PC-9 (cell line): ENCODE measurements around the gene SIM2. TPM values are rescaled to one million over a fixed set of nuclear protein-coding genes. Genes with fewer than 3 reads are reported as not detected.

ENCODE experiments used
- BruUV-seq: library from RNA; stranded (reverse); fragments of 400-500 nt; replicated peaks from 2 replicates; lab custom pipeline; 2021; lab: Mats Ljungman, UMichigan
- CTCF ChIA-PET: fragments of 300-600 bp; sonication (Branson Sonifier 250); formaldehyde crosslinking; loops from one replicate; lab custom pipeline; 2022; ENCODE audit warnings: antibody characterized with exemption; lab: Charles Lee
- POLR2A ChIA-PET: fragments of 300-600 bp; sonication (Branson Sonifier 250); formaldehyde crosslinking; loops from one replicate; lab custom pipeline; 2022; ENCODE audit warnings: antibody characterized with exemption; ENCODE audit not compliant: unreplicated experiment; lab: Charles Lee
- DNase-seq, 2 experiments: peaks; one replicate each; pipeline versions ENCODE4 v3.0.0 to v3.0.0-alpha.2; 2015 to 2022; ENCODE audit warnings: mixed read lengths in 1 of 2
- H2AFZ ChIP-seq: fragments of 200-600 bp; sonication (generic); 2 replicates; pipeline ENCODE4 v1.8.1; 2017; ENCODE audit warnings: antibody characterized with exemption
- H3F3A ChIP-seq: fragments of 200-600 bp; sonication (generic); 2 replicates; pipeline ENCODE4 v1.8.1; 2017; ENCODE audit warnings: antibody characterized with exemption, mild to moderate bottlenecking, low read depth; ENCODE audit not compliant: insufficient read depth
- H3K27ac ChIP-seq: fragments of 200-600 bp; sonication (generic); 2 replicates; pipeline ENCODE4 v1.6.1; 2016; ENCODE audit warnings: mixed run types
- H3K27me3 ChIP-seq: fragments of 200-600 bp; sonication (generic); 2 replicates; pipeline ENCODE4 v1.6.1; 2016; ENCODE audit warnings: low read depth, mixed run types; ENCODE audit not compliant: insufficient read depth
- H3K36me3 ChIP-seq: fragments of 200-600 bp; sonication (generic); 2 replicates; pipeline ENCODE4 v1.6.1; 2016; ENCODE audit warnings: low read depth, mixed run types
- H3K4me1 ChIP-seq: fragments of 200-600 bp; sonication (generic); replicated peaks from 2 replicates; pipeline ENCODE4 v1.6.1; 2016; ENCODE audit warnings: mixed run types; ENCODE audit not compliant: insufficient read depth
- H3K4me2 ChIP-seq: fragments of 200-600 bp; sonication (generic); 2 replicates; pipeline ENCODE4 v1.6.1; 2017; ENCODE audit warnings: mixed run types
- H3K4me3 ChIP-seq: fragments of 200-600 bp; sonication (generic); 2 replicates; pipeline ENCODE4 v1.6.1; 2016; ENCODE audit warnings: mixed run types
- H3K79me2 ChIP-seq: fragments of 200-600 bp; sonication (generic); 2 replicates; pipeline ENCODE4 v1.6.1; 2017; ENCODE audit warnings: low read depth, mixed run types
- H3K9me2 ChIP-seq: fragments of 200-600 bp; sonication (generic); 2 replicates; pipeline ENCODE4 v1.8.1; 2017; ENCODE audit warnings: mild to moderate bottlenecking; ENCODE audit not compliant: insufficient read depth
- H3K9me3 ChIP-seq: fragments of 200-600 bp; sonication (generic); 2 replicates; pipeline ENCODE4 v1.8.1; 2016; ENCODE audit warnings: low read depth; ENCODE audit not compliant: insufficient read depth
- H4K20me1 ChIP-seq: fragments of 200-600 bp; sonication (generic); 2 replicates; pipeline ENCODE4 v1.8.1; 2017; ENCODE audit not compliant: insufficient read depth
- EZH2 ChIP-seq: fragments of 200-600 bp; sonication (generic); IDR thresholded peaks from 2 replicates; pipeline ENCODE4 v1.8.0; 2017; ENCODE audit warnings: antibody characterized with exemption, low read depth
- intact Hi-C: fragments of 100-400 bp; cut with micrococcal nuclease; formaldehyde crosslinking; loops from one replicate; pipeline ENCODE4 v1.10.0; 2022; ENCODE audit not compliant: unreplicated experiment
- total RNA-seq: library from RNA; stranded (reverse); gene quantifications from 2 replicates; pipeline ENCODE4 v1.2.3, GENCODE V29; 2021
- TF ChIP-seq, protein P1 (sequence below): fragments of 200-600 bp; sonication (generic); conservative IDR thresholded peaks from 2 replicates; pipeline ENCODE4 v1.6.1; 2017; ENCODE audit warnings: mixed run types, antibody characterized with exemption, mild to moderate bottlenecking, moderate library complexity

Gene SIM2
- total RNA-seq, 1 experiment from 2014 or later: 18.5 TPM

GRCh38 chr21:36750576-36750959, 51.7 kb downstream of the SIM2 start:
- no peak overlapping the region for H3K4me2 ChIP-seq
- H4K20me1 ChIP-seq: no peaks in the 10 kb centered on the region
- H3K27ac ChIP-seq: no peak overlapping the region

DNA sequence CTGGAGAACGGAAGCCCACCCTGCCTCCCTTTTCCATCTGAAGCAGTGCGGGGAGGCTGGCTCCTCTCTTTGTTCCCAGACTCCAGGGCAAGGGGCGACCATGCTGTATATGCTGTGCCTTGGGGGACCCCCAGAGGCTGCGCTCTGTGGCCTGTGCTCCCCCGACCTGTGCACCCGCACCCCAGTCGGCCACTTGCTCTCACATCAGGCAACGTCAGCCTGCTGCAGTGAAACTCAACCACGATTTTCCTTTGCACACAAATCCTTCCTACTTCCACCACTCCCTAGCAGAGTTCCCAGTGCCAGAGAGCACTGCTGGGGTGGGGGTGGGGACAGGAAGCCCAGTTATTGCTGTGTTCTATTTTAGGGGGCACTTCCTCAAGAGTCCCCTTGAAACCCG, 52.5 kb downstream of the SIM2 start:
- H3K36me3 ChIP-seq: no peaks in the 10 kb centered on the region
- intact Hi-C loops: no loop called here
- H3K27me3 ChIP-seq: no peaks in the 10 kb centered on the region
- H3K4me2 ChIP-seq: no peak overlapping the region
- no peaks in the 10 kb centered on the region for H3K9me2 ChIP-seq
- no peak for DNase-seq
- POLR2A ChIA-PET: no interaction called here
- H3K4me1 ChIP-seq: no peaks in the 10 kb centered on the region
- H3K4me3 ChIP-seq: no peak overlapping the region
- CTCF ChIA-PET: interaction anchor here (0.7 kb wide), 1 partner anchor 305 kb away, joined by 3 read pairs; no protein-coding TSS in a partner anchor
- BruUV-seq: no TSS peak
- TF ChIP-seq EZH2: no peak
- TF ChIP-seq, protein P1, sequence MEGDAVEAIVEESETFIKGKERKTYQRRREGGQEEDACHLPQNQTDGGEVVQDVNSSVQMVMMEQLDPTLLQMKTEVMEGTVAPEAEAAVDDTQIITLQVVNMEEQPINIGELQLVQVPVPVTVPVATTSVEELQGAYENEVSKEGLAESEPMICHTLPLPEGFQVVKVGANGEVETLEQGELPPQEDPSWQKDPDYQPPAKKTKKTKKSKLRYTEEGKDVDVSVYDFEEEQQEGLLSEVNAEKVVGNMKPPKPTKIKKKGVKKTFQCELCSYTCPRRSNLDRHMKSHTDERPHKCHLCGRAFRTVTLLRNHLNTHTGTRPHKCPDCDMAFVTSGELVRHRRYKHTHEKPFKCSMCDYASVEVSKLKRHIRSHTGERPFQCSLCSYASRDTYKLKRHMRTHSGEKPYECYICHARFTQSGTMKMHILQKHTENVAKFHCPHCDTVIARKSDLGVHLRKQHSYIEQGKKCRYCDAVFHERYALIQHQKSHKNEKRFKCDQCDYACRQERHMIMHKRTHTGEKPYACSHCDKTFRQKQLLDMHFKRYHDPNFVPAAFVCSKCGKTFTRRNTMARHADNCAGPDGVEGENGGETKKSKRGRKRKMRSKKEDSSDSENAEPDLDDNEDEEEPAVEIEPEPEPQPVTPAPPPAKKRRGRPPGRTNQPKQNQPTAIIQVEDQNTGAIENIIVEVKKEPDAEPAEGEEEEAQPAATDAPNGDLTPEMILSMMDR: no peak
- 0 out of 2 replicates have a peak, but pooled peaks cover 9% of the 10 kb centered on the region for H3F3A ChIP-seq
- H3K9me3 ChIP-seq: no peaks in the 10 kb centered on the region
- H4K20me1 ChIP-seq: no peaks in the 10 kb centered on the region
- H3K27ac ChIP-seq: no peak overlapping the region
- H3K79me2 ChIP-seq: no peaks in the 10 kb centered on the region
- H2AFZ ChIP-seq: no peak overlapping the region

More at GRCh38 chr21:36750576-36750959, 51.7 kb downstream of the SIM2 start:
- TF ChIP-seq EZH2: no peak
- TF ChIP-seq, protein P1: no peak
- Histone ChIP-seq H3K36me3 (no peaks in the 10 kb centered on the region), H3K27me3 (no peaks in the 10 kb centered on the region), H3F3A (0 out of 2 replicates have a peak, but pooled peaks cover 9% of the 10 kb centered on the region), H3K79me2 (no peaks in the 10 kb centered on the region), H3K9me2 (no peaks in the 10 kb centered on the region), H3K4me3 (no peak overlapping the region), H2AFZ (no peak overlapping the region), H3K9me3 (no peaks in the 10 kb centered on the region), H3K4me1 (no peaks in the 10 kb centered on the region)
- no peak for DNase-seq
- CTCF ChIA-PET: no interaction called here
- intact Hi-C loops: no loop called here
- POLR2A ChIA-PET: no interaction called here
- BruUV-seq: no TSS peak

DNA sequence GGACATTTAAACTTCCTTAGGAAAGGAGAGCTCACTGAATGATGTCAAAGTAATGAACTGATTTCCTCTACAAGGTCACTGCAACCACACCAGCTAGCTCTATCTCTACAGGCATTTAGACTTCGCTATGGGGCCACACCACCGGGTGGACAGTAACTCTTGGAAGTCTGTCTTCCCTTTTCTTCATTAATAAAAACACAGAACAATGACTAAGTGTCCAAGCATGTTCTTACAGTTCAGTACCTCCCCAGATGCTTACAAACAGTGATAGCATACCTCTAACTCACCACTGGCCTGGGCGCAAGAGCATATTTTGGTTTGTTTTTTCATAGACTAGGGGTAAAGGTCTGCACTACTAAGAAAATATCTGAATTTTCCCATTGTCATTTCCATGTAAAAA, 54.6 kb downstream of the SIM2 start:
- Histone ChIP-seq H3K27ac (no peak overlapping the region), H3K79me2 (no peaks in the 10 kb centered on the region), H3K36me3 (no peaks in the 10 kb centered on the region), H3K4me2 (no peak overlapping the region), H3K4me3 (no peak overlapping the region), H4K20me1 (no peaks in the 10 kb centered on the region), H3K27me3 (no peaks in the 10 kb centered on the region), H3K9me3 (no peaks in the 10 kb centered on the region), H3K9me2 (no peaks in the 10 kb centered on the region), H3K4me1 (no peaks in the 10 kb centered on the region), H3F3A (0 out of 2 replicates have a peak, but pooled peaks cover 16% of the 10 kb centered on the region), H2AFZ (no peak overlapping the region)
- no peak for TF ChIP-seq EZH2
- TF ChIP-seq, protein P1: no peak
- intact Hi-C loops: no loop called here
- no peak for DNase-seq
- ChIA-PET POLR2A (no interaction called here), CTCF (no interaction called here)
- BruUV-seq: no TSS peak
